Measurements from ENCODE around the gene DNM3. TPM values are rescaled to one million over a fixed set of nuclear protein-coding genes. Genes with fewer than 3 reads are reported as not detected.
"Not testable (repeated sequence)": the region's sequence is repeated elsewhere in the genome, so short reads cannot be mapped to it uniquely, and the experiment has no call there.

DNM3 gene
- total and polyA plus RNA-seq, 2 experiments from 2014 or later = 5.2 to 12.2 TPM

DNA sequence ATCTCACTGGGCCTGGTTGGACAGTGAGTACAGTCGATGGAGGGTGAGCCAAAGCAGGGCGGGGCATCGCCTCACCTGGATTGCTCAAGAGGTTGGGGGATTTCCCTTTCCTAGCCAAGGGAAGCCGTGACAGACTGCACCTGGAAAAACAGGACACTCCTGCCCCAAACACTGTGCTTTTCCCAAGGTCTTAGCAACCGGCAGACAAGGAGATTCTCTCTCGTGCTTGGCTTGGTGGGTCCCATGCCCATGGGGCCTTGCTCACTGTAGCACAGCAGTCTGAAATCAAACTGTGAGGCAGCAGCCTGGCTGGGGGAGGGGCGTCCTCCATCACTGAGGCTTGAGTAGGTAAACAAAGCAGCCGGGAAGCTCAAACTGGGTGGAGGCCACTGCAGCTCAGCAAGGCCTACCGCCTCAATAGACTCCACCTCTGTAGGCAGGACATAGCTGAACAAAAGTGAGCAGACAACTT lies 590.5 kb downstream of the DNM3 start (continued):
- TF ChIP-seq, protein P1, sequence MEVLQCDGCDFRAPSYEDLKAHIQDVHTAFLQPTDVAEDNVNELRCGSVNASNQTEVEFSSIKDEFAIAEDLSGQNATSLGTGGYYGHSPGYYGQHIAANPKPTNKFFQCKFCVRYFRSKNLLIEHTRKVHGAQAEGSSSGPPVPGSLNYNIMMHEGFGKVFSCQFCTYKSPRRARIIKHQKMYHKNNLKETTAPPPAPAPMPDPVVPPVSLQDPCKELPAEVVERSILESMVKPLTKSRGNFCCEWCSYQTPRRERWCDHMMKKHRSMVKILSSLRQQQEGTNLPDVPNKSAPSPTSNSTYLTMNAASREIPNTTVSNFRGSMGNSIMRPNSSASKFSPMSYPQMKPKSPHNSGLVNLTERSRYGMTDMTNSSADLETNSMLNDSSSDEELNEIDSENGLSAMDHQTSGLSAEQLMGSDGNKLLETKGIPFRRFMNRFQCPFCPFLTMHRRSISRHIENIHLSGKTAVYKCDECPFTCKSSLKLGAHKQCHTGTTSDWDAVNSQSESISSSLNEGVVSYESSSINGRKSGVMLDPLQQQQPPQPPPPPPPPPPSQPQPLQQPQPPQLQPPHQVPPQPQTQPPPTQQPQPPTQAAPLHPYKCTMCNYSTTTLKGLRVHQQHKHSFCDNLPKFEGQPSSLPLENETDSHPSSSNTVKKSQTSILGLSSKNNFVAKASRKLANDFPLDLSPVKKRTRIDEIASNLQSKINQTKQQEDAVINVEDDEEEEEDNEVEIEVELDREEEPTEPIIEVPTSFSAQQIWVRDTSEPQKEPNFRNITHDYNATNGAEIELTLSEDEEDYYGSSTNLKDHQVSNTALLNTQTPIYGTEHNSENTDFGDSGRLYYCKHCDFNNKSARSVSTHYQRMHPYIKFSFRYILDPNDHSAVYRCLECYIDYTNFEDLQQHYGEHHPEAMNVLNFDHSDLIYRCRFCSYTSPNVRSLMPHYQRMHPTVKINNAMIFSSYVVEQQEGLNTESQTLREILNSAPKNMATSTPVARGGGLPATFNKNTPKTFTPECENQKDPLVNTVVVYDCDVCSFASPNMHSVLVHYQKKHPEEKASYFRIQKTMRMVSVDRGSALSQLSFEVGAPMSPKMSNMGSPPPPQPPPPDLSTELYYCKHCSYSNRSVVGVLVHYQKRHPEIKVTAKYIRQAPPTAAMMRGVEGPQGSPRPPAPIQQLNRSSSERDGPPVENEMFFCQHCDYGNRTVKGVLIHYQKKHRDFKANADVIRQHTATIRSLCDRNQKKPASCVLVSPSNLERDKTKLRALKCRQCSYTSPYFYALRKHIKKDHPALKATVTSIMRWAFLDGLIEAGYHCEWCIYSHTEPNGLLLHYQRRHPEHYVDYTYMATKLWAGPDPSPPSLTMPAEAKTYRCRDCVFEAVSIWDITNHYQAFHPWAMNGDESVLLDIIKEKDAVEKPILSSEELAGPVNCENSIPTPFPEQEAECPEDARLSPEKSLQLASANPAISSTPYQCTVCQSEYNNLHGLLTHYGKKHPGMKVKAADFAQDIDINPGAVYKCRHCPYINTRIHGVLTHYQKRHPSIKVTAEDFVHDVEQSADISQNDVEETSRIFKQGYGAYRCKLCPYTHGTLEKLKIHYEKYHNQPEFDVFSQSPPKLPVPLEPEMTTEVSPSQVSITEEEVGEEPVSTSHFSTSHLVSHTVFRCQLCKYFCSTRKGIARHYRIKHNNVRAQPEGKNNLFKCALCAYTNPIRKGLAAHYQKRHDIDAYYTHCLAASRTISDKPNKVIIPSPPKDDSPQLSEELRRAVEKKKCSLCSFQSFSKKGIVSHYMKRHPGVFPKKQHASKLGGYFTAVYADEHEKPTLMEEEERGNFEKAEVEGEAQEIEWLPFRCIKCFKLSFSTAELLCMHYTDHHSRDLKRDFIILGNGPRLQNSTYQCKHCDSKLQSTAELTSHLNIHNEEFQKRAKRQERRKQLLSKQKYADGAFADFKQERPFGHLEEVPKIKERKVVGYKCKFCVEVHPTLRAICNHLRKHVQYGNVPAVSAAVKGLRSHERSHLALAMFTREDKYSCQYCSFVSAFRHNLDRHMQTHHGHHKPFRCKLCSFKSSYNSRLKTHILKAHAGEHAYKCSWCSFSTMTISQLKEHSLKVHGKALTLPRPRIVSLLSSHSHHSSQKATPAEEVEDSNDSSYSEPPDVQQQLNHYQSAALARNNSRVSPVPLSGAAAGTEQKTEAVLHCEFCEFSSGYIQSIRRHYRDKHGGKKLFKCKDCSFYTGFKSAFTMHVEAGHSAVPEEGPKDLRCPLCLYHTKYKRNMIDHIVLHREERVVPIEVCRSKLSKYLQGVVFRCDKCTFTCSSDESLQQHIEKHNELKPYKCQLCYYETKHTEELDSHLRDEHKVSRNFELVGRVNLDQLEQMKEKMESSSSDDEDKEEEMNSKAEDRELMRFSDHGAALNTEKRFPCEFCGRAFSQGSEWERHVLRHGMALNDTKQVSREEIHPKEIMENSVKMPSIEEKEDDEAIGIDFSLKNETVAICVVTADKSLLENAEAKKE (CRISPR knock-in tag; IDR thresholded peaks at IDR 0.05) = no peak
- TF ChIP-seq ZNF114 (CRISPR knock-in tag; IDR thresholded peaks at IDR 0.05) = no peak
- TF ChIP-seq CREB1 (CRISPR knock-in tag; IDR thresholded peaks at IDR 0.05; ENCODE audit: low read depth) = no peak
- TF ChIP-seq REST (IDR thresholded peaks at IDR 0.05; ENCODE audit: unreplicated experiment) = no peak
- TF ChIP-seq EZH2 (IDR thresholded peaks at IDR 0.05; ENCODE audit: low read depth, unreplicated experiment) = no peak
- no peak for TF ChIP-seq POLR2AphosphoS5 (IDR thresholded peaks at IDR 0.05; ENCODE audit: low read depth)
- TF ChIP-seq JUNB (IDR thresholded peaks at IDR 0.05; ENCODE audit: unreplicated experiment) = no peak

- ATAC-seq; H3K9me2 ChIP-seq (ENCODE audit: insufficient read depth); H3K79me2 ChIP-seq (replicated peaks; ENCODE audit: insufficient read depth); H3K27me3 ChIP-seq (ENCODE audit: insufficient read depth); H3K4me2 ChIP-seq; DNase-seq (ENCODE audit: low spot score); H3K27me3 Mint-ChIP-seq (ENCODE audit: insufficient read depth, low read depth, poor library complexity); H3K9me3 Mint-ChIP-seq; H3K4me1 ChIP-seq (ENCODE audit: insufficient read depth); H3F3A ChIP-seq (replicated peaks; ENCODE audit: low read depth); H3K27ac Mint-ChIP-seq; H3K36me3 Mint-ChIP-seq (ENCODE audit: low read depth); H3K4me3 ChIP-seq; H2AFZ ChIP-seq; H3K27ac ChIP-seq (ENCODE audit: low read depth); H3K36me3 ChIP-seq (ENCODE audit: insufficient read depth); H3K4me3 Mint-ChIP-seq; H3K4me1 Mint-ChIP-seq; H4K20me1 ChIP-seq (replicated peaks; ENCODE audit: insufficient read depth): not testable (repeated sequence)
Observed at GRCh38 chr1:172437183-172437582, 595.9 kb downstream of the DNM3 start.
